ENCODE data around the gene TMEM184C. TPM values are rescaled to one million over a fixed set of nuclear protein-coding genes. Genes with fewer than 3 reads are reported as not detected.

The TMEM184C gene
- total RNA-seq, 2 experiments from 2014 or later, result 16.5 to 18.8 TPM

DNA sequence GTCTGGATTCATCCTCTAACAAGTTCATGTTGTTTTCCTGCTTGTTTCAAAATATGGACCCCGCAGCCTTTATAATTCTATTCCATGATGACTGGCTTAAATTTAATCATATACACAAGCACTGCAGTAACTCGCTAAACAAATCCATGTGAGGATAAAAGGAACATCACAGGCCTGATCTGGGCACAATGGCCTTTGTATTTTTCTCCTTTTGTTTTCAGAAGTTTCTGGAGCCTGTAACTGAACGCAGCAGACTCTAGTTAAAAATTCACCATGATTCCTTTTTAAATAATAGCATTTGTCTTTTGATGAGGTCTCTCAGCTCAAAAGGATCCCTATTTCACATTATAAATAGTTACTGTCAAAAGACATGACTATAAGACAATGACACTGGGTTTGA lies 30.2 kb upstream of the TMEM184C start:
- Mint-ChIP-seq H3K27me3 (peaks cover 24% of the 10 kb centered on the region), H3K9me3 (no peaks in the 10 kb centered on the region), H3K27ac (no peak overlapping the region), H3K4me1 (no peaks in the 10 kb centered on the region), H3K36me3 (ENCODE audit: low read depth) (no peaks in the 10 kb centered on the region), H3K4me3 (no peak overlapping the region)
- ChIA-PET CTCF (interaction anchor here (1.9 to 2.8 kb wide), 2 partner anchors 68 to 280 kb away, joined by 5 to 13 read pairs; no protein-coding TSS in a partner anchor), POLR2A (no interaction called here)
- no peak for DNase-seq

DNA sequence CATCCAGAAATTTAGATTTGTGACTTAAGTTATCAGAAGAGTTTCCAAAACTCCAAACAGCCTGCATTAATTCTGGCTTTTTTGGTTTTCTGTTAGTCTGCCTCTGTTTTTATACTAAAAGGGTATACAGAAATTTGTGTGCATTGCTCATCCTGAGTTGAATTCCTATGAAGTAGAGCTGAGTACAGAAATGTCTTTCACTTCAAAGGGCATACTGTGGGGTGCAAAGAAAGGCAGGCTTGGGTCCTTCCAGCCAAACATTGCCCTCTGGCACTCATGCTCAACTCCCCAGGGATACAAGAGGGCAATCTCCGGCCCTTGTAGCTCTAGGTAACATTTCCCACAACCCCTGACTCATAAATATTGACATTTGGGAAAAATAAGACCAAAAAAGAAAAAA lies 27.6 kb upstream of the TMEM184C start:
- peaks cover 18% of the 10 kb centered on the region for H3K27me3 Mint-ChIP-seq
- H3K4me3 Mint-ChIP-seq, result no peak overlapping the region
- no peaks in the 10 kb centered on the region for H3K9me3 Mint-ChIP-seq
- no peak overlapping the region for H3K27ac Mint-ChIP-seq
- peaks cover 5% of the 10 kb centered on the region for H3K4me1 Mint-ChIP-seq
- no peaks in the 10 kb centered on the region for H3K36me3 Mint-ChIP-seq (ENCODE audit: low read depth)
- no peak for DNase-seq
- POLR2A ChIA-PET, result interaction anchor here (0.9 kb wide), 1 partner anchor 71 kb away, joined by 4 read pairs; no protein-coding TSS in a partner anchor
- CTCF ChIA-PET, result interaction anchor here (0.7 to 2.8 kb wide), 15 partner anchors 11 to 571 kb away, joined by 3 to 36 read pairs (median 4); partner anchors contain the start of gene TMEM184C

DNA sequence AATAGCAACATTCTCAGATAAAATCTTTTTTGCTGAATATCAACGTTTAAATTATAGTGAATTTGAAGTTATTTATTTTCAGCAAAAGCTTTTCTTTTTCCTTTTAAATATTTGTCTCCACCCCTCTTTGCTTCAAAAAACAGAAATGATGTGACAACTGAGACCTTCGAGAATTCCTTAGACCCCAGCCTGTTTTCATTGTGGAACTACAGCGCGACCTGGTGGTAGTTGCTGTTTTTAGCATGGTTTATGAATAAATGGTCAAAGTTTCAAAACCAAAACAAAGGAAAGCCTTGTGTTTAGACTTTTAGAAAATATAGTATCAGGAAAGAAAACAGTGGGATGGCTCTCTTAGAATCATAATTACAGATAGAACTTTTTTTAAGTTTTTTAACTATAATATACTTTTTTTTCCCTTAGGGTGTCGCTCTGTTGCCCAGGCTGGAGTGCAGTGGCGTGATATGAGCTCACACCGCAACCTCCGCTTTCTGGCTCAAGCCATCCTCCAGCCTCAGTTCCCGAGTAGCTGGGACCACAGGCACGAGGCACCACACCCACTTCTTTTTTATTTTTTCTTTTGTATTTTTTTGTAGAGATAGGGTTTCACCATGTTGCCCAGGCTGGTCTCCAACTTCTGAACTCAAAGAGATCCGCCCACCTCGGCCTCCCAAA lies 26.8 kb upstream of the TMEM184C start:
- Mint-ChIP-seq H3K4me3 (no peak overlapping the region), H3K36me3 (ENCODE audit: low read depth) (no peaks in the 10 kb centered on the region), H3K27ac (no peak overlapping the region), H3K9me3 (no peaks in the 10 kb centered on the region), H3K27me3 (peaks cover 14% of the 10 kb centered on the region), H3K4me1 (peaks cover 5% of the 10 kb centered on the region)
- DNase-seq, result peak; percentile 48
- ChIA-PET CTCF (interaction anchor here (0.6 to 2.8 kb wide), 13 partner anchors 11 to 571 kb away, joined by 3 to 36 read pairs (median 4); partner anchors contain the start of gene TMEM184C), POLR2A (interaction anchor here (0.9 kb wide), 1 partner anchor 72 kb away, joined by 4 read pairs; no protein-coding TSS in a partner anchor)

DNA sequence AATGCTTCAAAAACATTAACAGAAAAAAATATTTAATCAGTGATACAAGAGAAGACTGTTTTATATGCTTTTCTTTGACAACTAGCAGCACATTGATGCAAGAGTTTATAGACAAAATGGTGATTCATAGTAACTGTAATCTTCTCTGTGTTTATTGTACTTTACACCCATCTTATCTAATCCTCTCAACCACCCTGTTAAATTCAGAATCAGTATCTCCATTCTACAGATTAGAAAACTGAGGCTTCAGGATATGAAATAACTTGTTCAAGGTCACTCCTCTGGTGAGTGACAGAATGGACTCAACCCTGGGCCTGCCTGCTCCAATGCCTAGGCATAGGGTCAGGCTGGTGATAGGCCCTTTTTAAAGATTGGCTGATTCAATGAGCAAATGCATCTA lies 26.1 kb upstream of the TMEM184C start:
- CTCF ChIA-PET, result interaction anchor here (1.6 to 2.8 kb wide), 3 partner anchors 72 to 430 kb away, joined by 7 to 36 read pairs (median 14); no protein-coding TSS in a partner anchor
- H3K4me3 Mint-ChIP-seq, result no peak overlapping the region
- H3K36me3 Mint-ChIP-seq (ENCODE audit: low read depth), result no peaks in the 10 kb centered on the region
- H3K27ac Mint-ChIP-seq, result no peak overlapping the region
- H3K4me1 Mint-ChIP-seq, result peaks cover 5% of the 10 kb centered on the region
- POLR2A ChIA-PET, result no interaction called here
- H3K27me3 Mint-ChIP-seq, result peaks cover 9% of the 10 kb centered on the region
- no peak for DNase-seq
- H3K9me3 Mint-ChIP-seq, result no peaks in the 10 kb centered on the region

DNA sequence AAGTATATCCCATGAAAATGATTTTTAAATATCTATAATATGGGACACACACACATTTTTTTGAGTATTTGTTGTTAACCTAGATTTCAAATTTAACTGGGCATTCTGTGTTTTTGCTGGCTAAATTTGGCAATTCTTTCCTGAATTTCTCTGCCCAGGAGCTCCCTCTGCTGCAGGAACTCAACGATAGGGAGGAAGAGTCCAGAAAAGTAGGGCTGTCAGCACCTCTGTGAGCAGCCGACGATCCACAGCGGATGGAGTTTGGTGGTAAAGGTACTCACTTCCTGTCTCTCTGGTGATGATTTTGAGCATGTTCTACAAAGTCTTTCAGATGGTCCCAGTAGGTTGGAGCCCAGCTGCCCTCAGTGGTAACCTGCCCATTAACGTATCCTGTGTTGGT lies 23.1 kb upstream of the TMEM184C start:
- Mint-ChIP-seq H3K36me3 (ENCODE audit: low read depth) (no peaks in the 10 kb centered on the region), H3K27ac (no peak overlapping the region), H3K27me3 (peaks cover 2% of the 10 kb centered on the region), H3K4me3 (no peak overlapping the region), H3K4me1 (peaks cover 5% of the 10 kb centered on the region), H3K9me3 (no peaks in the 10 kb centered on the region)
- ChIA-PET POLR2A (no interaction called here), CTCF (interaction anchor here (1.5 to 1.7 kb wide), 2 partner anchors 75 to 273 kb away, joined by 5 to 10 read pairs; no protein-coding TSS in a partner anchor)
- no peak for DNase-seq

DNA sequence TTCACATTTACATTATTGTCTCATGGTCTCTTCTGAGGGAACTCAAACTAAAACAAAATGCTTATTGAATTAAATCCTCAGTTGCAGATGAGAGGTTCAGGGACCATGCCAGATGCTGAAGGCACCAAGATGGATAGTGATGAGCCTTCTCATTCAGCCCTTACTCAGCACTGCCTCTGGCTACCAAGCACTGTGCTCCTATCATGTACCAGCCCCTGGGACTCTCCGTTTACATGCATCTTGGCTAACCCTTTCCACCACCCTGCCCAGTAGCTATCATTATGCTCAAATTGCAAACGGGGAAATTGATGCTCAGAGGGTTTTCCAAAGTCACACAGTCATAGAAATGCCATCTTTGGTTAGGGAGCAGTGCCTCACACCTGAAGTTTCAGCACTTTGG lies 22.6 kb upstream of the TMEM184C start:
- no peaks in the 10 kb centered on the region for H3K36me3 Mint-ChIP-seq (ENCODE audit: low read depth)
- peaks cover 5% of the 10 kb centered on the region for H3K4me1 Mint-ChIP-seq
- no peak overlapping the region for H3K27ac Mint-ChIP-seq
- H3K27me3 Mint-ChIP-seq, result peaks cover 2% of the 10 kb centered on the region
- POLR2A ChIA-PET, result no interaction called here
- no peaks in the 10 kb centered on the region for H3K9me3 Mint-ChIP-seq
- CTCF ChIA-PET, result interaction anchor here (0.6 to 1.7 kb wide), 3 partner anchors 76 to 1253 kb away, joined by 4 to 10 read pairs (median 5); no protein-coding TSS in a partner anchor
- no peak for DNase-seq
- no peak overlapping the region for H3K4me3 Mint-ChIP-seq

DNA sequence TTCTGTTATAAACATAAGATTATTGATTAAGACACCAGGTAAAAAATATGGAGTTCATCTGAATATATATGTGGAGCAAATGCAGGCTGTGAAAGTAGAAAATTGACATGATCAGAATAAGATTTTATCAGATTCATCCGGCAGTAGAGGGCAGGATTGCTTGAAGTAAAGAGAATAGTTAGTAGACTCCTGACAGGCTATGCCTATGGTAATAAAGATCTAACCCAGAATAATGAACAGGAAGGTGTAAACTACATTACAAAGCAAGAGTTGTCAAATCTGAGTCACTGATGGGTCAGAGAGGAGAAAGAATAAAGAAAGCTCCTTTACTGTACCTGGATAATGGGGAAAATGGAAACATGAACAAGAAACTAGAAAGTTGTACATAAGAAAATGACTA lies 20.8 kb upstream of the TMEM184C start:
- POLR2A ChIA-PET, result no interaction called here
- Mint-ChIP-seq H3K27ac (no peak overlapping the region), H3K4me1 (peaks cover 5% of the 10 kb centered on the region), H3K9me3 (no peaks in the 10 kb centered on the region), H3K27me3 (peaks cover 2% of the 10 kb centered on the region), H3K4me3 (no peak overlapping the region), H3K36me3 (ENCODE audit: low read depth) (no peaks in the 10 kb centered on the region)
- CTCF ChIA-PET, result interaction anchor here (1.1 to 3.4 kb wide), 4 partner anchors 13 to 275 kb away, joined by 3 to 20 read pairs (median 4); partner anchors contain the start of gene TMEM184C
- no peak for DNase-seq

DNA sequence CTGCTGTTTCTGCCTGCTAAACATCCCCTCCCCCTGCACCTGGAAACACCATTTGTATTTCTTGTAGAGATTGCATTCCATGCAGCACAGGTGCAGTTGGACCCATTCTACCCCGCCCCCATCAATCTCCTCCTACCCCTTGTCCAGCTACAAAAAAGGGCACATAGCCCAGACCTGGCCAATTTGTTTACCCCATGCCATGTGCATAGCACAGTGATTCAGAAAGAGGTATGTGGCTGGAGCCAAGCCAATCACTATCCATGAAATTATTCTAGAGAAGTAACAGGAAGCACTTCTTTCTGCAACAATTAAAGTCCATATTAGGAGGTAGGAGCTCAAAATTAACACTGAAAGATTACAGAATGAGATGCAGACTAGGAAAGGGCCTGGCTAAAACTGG lies 20.2 kb upstream of the TMEM184C start:
- peaks cover 5% of the 10 kb centered on the region for H3K4me1 Mint-ChIP-seq
- H3K4me3 Mint-ChIP-seq, result no peak overlapping the region
- no peak for DNase-seq
- peaks cover 2% of the 10 kb centered on the region for H3K27me3 Mint-ChIP-seq
- H3K9me3 Mint-ChIP-seq, result no peaks in the 10 kb centered on the region
- H3K27ac Mint-ChIP-seq, result no peak overlapping the region
- CTCF ChIA-PET, result interaction anchor here (1.8 to 3.4 kb wide), 2 partner anchors 12 to 270 kb away, joined by 4 to 20 read pairs; no protein-coding TSS in a partner anchor
- H3K36me3 Mint-ChIP-seq (ENCODE audit: low read depth), result no peaks in the 10 kb centered on the region
- POLR2A ChIA-PET, result no interaction called here

DNA sequence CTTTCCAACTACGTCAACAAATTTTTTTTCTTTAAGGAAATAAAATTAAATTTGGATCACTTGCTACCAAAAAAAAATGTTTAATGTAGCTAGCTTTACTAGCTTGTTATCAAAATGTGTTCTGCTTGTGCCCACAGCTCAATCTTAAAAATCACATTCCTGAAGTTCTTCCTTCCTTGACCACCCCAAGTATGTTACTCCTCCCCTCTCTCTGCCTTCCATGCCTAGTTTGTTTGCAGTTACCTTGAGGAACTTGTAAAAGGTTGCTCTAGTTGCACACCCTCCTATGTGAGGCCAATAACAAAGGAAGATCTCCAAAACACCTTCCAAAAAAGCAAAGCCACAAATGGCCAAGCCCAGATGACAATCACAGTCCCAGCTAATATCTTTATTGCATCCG lies 19.6 kb upstream of the TMEM184C start:
- ChIA-PET CTCF (interaction anchor here (3.4 kb wide), 1 partner anchor 269 kb away, joined by 20 read pairs; no protein-coding TSS in a partner anchor), POLR2A (interaction anchor here (1.0 kb wide), 1 partner anchor 19 kb away, joined by 3 read pairs; the partner anchor contains the start of gene TMEM184C)
- peaks cover 5% of the 10 kb centered on the region for H3K4me1 Mint-ChIP-seq
- no peak overlapping the region for H3K27ac Mint-ChIP-seq
- DNase-seq, result no peak
- no peak overlapping the region for H3K4me3 Mint-ChIP-seq
- no peaks in the 10 kb centered on the region for H3K9me3 Mint-ChIP-seq
- H3K36me3 Mint-ChIP-seq (ENCODE audit: low read depth), result no peaks in the 10 kb centered on the region
- peaks cover 2% of the 10 kb centered on the region for H3K27me3 Mint-ChIP-seq

DNA sequence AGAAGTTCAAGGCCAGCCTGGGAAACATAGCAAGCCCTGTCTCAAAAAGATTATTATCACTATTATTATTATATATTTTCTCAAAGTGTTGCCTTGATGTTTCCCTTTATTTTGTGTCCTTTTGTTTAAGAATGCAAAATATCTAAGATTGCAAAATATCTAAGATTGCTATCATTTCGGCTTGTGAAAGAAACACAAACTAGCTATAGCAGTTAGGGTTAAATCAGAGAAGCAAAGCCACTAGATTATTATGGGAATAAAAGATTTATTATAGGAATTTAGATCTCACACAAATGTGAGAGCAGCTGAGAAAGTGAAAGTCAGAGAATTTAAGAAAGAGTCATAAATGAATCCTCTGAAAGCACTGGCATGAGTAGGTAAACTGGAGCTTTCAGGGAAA lies 18.0 kb upstream of the TMEM184C start:
- POLR2A ChIA-PET, result interaction anchor here (1.3 kb wide), 1 partner anchor 84 kb away, joined by 3 read pairs; the partner anchor contains the start of gene PRMT9
- CTCF ChIA-PET, result interaction anchor here (0.6 to 2.2 kb wide), 2 partner anchors 140 to 268 kb away, joined by 3 to 10 read pairs; no protein-coding TSS in a partner anchor
- H3K4me3 Mint-ChIP-seq, result no peak overlapping the region
- H3K27ac Mint-ChIP-seq, result no peak overlapping the region
- no peaks in the 10 kb centered on the region for H3K36me3 Mint-ChIP-seq (ENCODE audit: low read depth)
- H3K9me3 Mint-ChIP-seq, result no peaks in the 10 kb centered on the region
- peaks cover 2% of the 10 kb centered on the region for H3K27me3 Mint-ChIP-seq
- DNase-seq, result no peak
- H3K4me1 Mint-ChIP-seq, result peaks cover 3% of the 10 kb centered on the region

DNA sequence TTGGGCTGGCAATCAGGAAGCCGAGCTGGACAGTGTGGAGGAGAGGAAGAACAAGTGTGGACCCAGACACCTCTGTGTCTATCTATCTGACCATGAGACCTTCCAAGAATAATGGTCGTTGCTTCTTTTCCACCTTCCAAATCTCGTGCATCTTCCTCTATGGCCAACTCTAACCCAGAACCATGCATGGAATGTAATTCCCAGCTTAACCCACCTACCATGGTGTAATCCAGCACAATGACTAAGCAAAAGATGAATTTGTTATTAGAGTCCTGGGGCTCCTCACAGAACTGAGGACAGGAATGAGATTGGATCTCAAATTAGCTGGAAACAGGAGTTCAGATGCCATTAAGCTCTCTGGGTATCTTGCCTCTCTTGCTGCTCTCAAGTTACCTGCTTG lies 17.4 kb upstream of the TMEM184C start:
- CTCF ChIA-PET, result interaction anchor here (2.2 kb wide), 1 partner anchor 267 kb away, joined by 10 read pairs; no protein-coding TSS in a partner anchor
- Mint-ChIP-seq H3K27me3 (peaks cover 2% of the 10 kb centered on the region), H3K36me3 (ENCODE audit: low read depth) (no peaks in the 10 kb centered on the region), H3K4me3 (no peak overlapping the region), H3K4me1 (no peaks in the 10 kb centered on the region), H3K9me3 (no peaks in the 10 kb centered on the region), H3K27ac (no peak overlapping the region)
- no peak for DNase-seq
- POLR2A ChIA-PET, result interaction anchor here (1.3 kb wide), 1 partner anchor 84 kb away, joined by 3 read pairs; the partner anchor contains the start of gene PRMT9

DNA sequence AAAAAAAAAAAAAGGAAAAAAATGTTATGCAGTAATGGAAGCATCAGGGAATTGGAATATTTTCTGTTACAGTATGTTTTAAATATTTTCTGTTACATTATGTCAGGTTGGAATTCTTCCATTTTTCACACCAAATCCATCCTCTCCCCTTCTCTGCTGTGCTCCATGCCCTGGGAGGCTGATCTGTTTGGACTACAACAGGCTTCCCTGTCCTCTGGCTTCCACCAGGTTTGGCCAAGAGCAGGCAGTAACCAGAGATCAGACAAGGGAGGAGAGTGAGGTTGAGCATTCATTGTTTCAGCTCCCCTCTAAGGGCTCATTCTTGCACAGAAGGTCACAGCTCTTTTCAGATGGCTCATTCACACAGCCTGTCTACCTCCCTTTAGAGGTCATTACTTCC lies 11.7 kb upstream of the TMEM184C start:
- Mint-ChIP-seq H3K9me3 (no peaks in the 10 kb centered on the region), H3K36me3 (ENCODE audit: low read depth) (no peaks in the 10 kb centered on the region), H3K4me1 (no peaks in the 10 kb centered on the region), H3K27ac (no peak overlapping the region), H3K27me3 (peaks cover 8% of the 10 kb centered on the region), H3K4me3 (no peak overlapping the region)
- POLR2A ChIA-PET, result no interaction called here
- DNase-seq, result no peak
- CTCF ChIA-PET, result interaction anchor here (1.6 kb wide), 1 partner anchor 103 kb away, joined by 3 read pairs; no protein-coding TSS in a partner anchor

DNA sequence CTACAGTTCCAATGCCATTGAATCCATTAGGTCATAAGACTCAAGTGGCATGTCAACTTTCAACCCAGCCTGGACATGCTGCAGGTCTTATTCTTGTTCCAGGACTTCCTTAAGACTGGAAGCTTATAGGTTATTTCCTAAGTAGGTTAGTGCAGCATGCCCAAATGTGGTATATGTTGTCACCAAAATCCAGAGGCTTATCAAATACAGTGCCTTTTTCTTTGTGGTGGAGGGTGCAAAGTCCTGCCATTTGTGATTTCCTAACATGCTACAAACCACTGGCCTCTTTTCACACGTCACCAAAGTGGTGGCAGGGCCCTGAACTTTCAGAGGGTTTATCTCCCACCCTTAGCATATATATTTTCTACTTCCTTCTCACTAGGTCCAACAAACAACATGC lies 9.7 kb upstream of the TMEM184C start:
- Mint-ChIP-seq H3K27me3 (peaks cover 13% of the 10 kb centered on the region), H3K9me3 (no peaks in the 10 kb centered on the region), H3K27ac (no peak overlapping the region), H3K36me3 (ENCODE audit: low read depth) (no peaks in the 10 kb centered on the region), H3K4me3 (no peak overlapping the region), H3K4me1 (no peaks in the 10 kb centered on the region)
- ChIA-PET POLR2A (no interaction called here), CTCF (no interaction called here)
- DNase-seq, result no peak
